HFFc6 (cell line): ENCODE measurements around the gene FAS. TPM values are rescaled to one million over a fixed set of nuclear protein-coding genes. Genes with fewer than 3 reads are reported as not detected.

Experiments
- DNase-seq: peaks from one replicate; pipeline ENCODE4 v3.0.0-alpha.2; 2018
- H3K27ac Mint-ChIP-seq: 2 replicates; pipeline ENCODE4 v1.8.0; 2020; ENCODE audit warnings: mild to moderate bottlenecking, mixed read lengths
- H3K27me3 Mint-ChIP-seq: 2 replicates; pipeline ENCODE4 v1.8.0; 2021; ENCODE audit warnings: mild to moderate bottlenecking, moderate library complexity, mixed read lengths; ENCODE audit not compliant: insufficient read depth
- H3K36me3 Mint-ChIP-seq: 2 replicates; pipeline ENCODE4 v1.8.0; 2021; ENCODE audit warnings: low read depth, mixed read lengths
- H3K4me1 Mint-ChIP-seq: 2 replicates; pipeline ENCODE4 v1.8.0; 2020; ENCODE audit warnings: low read depth, mixed read lengths
- H3K4me3 Mint-ChIP-seq: 2 replicates; pipeline ENCODE4 v1.8.0; 2020; ENCODE audit warnings: mild to moderate bottlenecking, moderate library complexity, mixed read lengths
- H3K9me3 Mint-ChIP-seq: 2 replicates; pipeline ENCODE4 v1.8.0; 2020; ENCODE audit warnings: mild to moderate bottlenecking, mixed read lengths
- total RNA-seq, 6 experiments: library from RNA; stranded (reverse); fragmentation: NEBNext Ultra II Directional; extraction: Animal tissue kit (Norgen Biotek cat#: 25700); gene quantifications; 2 replicates in 1 of 6; 3 replicates in 5 of 6; pipeline ENCODE4 v1.2.3, GENCODE V29; 2021
- TF ChIP-seq, protein P1 (sequence below): fragments of 200-600 bp; sonication (generic); IDR thresholded peaks from 2 replicates; pipeline ENCODE4 v1.5.0; 2021; ENCODE audit warnings: antibody characterized with exemption, mild to moderate bottlenecking

FAS gene
- total RNA-seq, 6 experiments from 2014 or later = 52.9 to 62.9 (median 57.5) TPM

DNA sequence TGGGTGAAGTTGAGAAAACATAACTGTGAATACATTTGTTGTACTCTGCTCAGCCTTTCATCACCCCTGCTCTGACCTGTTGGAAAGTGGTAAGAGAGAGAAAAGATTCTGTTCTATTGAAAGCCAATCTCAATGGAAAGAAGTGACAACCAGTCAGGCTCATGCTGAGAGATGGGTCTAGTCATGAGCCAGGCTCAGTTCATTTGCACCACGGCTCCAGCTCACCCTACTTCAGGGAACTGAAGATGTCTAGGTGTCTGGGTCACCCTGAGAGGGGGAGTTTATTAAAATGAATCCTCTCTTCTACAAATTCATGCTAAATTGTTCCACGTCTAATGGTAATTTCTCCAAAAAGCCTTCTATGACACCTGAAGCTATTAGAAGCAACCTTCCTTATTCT is 12.1 kb upstream of the FAS start:
- Mint-ChIP-seq H3K4me3 (no peak overlapping the region), H3K27me3 (no peaks in the 10 kb centered on the region; the same call in 1 of the 2 replicates), H3K36me3 (peaks cover 11% of the 10 kb centered on the region; the same call in 1 of the 2 replicates), H3K27ac (no peak overlapping the region), H3K9me3 (no peaks in the 10 kb centered on the region), H3K4me1 (peaks cover 70% of the 10 kb centered on the region)
- TF ChIP-seq, protein P1, sequence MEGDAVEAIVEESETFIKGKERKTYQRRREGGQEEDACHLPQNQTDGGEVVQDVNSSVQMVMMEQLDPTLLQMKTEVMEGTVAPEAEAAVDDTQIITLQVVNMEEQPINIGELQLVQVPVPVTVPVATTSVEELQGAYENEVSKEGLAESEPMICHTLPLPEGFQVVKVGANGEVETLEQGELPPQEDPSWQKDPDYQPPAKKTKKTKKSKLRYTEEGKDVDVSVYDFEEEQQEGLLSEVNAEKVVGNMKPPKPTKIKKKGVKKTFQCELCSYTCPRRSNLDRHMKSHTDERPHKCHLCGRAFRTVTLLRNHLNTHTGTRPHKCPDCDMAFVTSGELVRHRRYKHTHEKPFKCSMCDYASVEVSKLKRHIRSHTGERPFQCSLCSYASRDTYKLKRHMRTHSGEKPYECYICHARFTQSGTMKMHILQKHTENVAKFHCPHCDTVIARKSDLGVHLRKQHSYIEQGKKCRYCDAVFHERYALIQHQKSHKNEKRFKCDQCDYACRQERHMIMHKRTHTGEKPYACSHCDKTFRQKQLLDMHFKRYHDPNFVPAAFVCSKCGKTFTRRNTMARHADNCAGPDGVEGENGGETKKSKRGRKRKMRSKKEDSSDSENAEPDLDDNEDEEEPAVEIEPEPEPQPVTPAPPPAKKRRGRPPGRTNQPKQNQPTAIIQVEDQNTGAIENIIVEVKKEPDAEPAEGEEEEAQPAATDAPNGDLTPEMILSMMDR = no peak
- DNase-seq = no peak

DNA sequence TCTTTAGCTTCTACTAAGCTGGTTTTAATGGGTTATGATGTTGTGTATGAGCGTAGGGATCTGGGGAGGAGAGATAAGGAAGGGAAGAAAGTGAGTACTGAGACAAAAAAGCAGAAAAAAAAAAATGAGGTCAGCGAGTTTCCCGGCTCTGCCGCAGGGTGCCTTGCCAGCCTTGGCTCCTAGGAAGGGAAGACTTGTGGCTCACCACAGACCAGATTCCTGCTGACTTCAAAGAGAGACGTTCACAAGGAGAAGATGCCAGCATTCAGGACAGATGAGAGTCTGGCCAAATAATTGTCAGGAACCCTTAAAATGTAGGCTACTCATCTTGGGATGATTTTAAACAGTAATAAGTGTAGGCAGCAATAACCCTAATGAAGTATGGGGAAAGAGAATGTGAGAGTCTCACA is 11.4 kb upstream of the FAS start:
- Mint-ChIP-seq H3K27ac (peak overlapping the region; percentile 76), H3K4me3 (peak overlapping the region; percentile 14), H3K27me3 (no peaks in the 10 kb centered on the region; the same call in 1 of the 2 replicates), H3K9me3 (no peaks in the 10 kb centered on the region), H3K36me3 (peaks cover 15% of the 10 kb centered on the region; the same call in 1 of the 2 replicates), H3K4me1 (peaks cover 70% of the 10 kb centered on the region)
- TF ChIP-seq, protein P1 = no peak
- DNase-seq = peak; percentile 86

DNA sequence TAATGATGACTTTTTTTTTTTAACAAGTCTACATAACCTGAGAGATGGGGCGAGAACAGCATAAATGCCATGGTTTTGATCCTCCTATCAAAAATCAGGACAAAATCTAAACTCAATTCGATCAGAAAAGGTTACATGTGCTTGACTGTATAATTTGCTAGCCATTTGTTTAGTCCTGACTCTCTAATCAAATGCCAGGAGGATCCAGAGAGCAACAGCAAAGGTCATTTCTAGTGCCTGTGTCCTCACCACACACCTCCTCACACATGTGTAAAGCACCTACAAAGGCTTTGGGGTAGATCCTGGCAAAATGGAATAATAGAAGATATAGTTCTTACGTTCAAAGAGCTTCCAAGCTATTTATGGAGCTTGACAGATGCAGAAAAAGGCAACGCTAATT is 11.0 kb upstream of the FAS start:
- no peak overlapping the region; the same call in 1 of the 2 replicates for H3K4me3 Mint-ChIP-seq
- H3K36me3 Mint-ChIP-seq = peaks cover 15% of the 10 kb centered on the region; the same call in 1 of the 2 replicates
- H3K27me3 Mint-ChIP-seq = no peaks in the 10 kb centered on the region; the same call in 1 of the 2 replicates
- 0 out of 2 replicates have a peak overlapping the region, but pooled peaks have one; percentile 76 for H3K27ac Mint-ChIP-seq
- TF ChIP-seq, protein P1 = no peak
- DNase-seq = no peak
- no peaks in the 10 kb centered on the region for H3K9me3 Mint-ChIP-seq
- H3K4me1 Mint-ChIP-seq = peaks cover 70% of the 10 kb centered on the region

DNA sequence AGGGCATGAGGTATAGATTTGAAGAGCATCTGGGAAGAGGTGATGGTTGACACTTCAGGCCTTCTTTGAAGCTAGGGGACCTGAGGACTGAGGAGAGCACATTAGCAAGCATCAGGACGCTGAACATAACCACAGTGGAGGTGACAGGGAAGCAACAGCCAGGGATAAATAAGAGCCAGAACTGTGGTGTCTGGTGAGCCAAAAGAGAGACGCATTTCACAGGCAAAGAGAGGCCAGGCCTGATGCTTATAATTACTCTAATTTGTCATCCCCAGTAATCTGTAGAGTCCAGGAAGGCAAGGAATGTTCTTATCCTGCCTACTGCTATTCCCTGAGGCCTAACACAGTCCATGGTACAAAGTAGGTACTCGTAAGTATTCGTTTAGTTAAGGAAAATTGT is 10.4 kb upstream of the FAS start:
- TF ChIP-seq, protein P1 = no peak
- H3K4me3 Mint-ChIP-seq = no peak overlapping the region
- DNase-seq = no peak
- peaks cover 15% of the 10 kb centered on the region; the same call in 1 of the 2 replicates for H3K36me3 Mint-ChIP-seq
- peaks cover 65% of the 10 kb centered on the region for H3K4me1 Mint-ChIP-seq
- no peaks in the 10 kb centered on the region; the same call in 1 of the 2 replicates for H3K27me3 Mint-ChIP-seq
- H3K27ac Mint-ChIP-seq = no peak overlapping the region
- no peaks in the 10 kb centered on the region for H3K9me3 Mint-ChIP-seq

DNA sequence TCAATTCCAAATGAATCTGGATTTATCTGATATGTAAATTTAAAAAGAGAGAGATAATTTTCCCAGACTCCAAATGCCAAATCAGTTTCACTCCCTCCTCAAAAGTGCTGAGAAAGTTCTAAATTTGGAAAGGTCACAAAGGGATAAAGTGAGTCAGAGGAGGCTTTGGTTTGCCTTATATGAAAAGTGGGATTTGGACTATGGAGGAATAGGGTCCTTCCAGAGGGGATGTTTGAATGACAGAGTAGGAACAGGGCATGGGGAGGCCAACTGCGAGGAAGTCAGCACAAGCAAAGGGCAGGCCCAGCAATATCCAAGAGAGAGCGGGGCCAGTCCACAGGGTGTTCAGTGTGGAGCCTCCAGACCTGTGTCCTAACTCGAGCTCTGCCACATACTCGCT is 9.8 kb upstream of the FAS start:
- no peak overlapping the region for H3K4me3 Mint-ChIP-seq
- DNase-seq = no peak
- peaks cover 15% of the 10 kb centered on the region; the same call in 1 of the 2 replicates for H3K36me3 Mint-ChIP-seq
- no peaks in the 10 kb centered on the region for H3K9me3 Mint-ChIP-seq
- no peaks in the 10 kb centered on the region; the same call in 1 of the 2 replicates for H3K27me3 Mint-ChIP-seq
- peaks cover 60% of the 10 kb centered on the region for H3K4me1 Mint-ChIP-seq
- TF ChIP-seq, protein P1 = no peak
- no peak overlapping the region for H3K27ac Mint-ChIP-seq
